ENCODE data around the gene MRFAP1.

MRFAP1 gene

GRCh38 chr4:6658209-6658595 lies 17.7 kb downstream of the MRFAP1 start:
- Histone ChIP-seq H3K4me3 (ENCODE audit: control insufficient read depth in 1 of 7, extremely low read depth in 1 of 7, insufficient read depth in 4 of 7, low read depth in 2 of 7, low read length in 6 of 7) (peak overlapping the region in 3 of 7 experiments; percentile 61 to 69 (median 69)), H3K27me3 (replicated peaks in 2 of 5; ENCODE audit: control insufficient read depth in 4 of 5, insufficient read depth in 5 of 5, low read length in 4 of 5) (peaks cover 16 to 60% (median 22%) of the 10 kb centered on the region in 5 experiments), H3K27ac (ENCODE audit: insufficient read depth in 1 of 2, low read depth in 1 of 2, low read length in 2 of 2, poor library complexity in 1 of 2, severe bottlenecking in 2 of 2) (no peak overlapping the region), H3K36me3 (ENCODE audit: control insufficient read depth in 4 of 4, insufficient read depth in 4 of 4, low read length in 3 of 4) (no peaks in the 10 kb centered on the region), H3K9me3 (ENCODE audit: control extremely low read depth in 1 of 5, control insufficient read depth in 4 of 5, insufficient read depth in 2 of 5, low read depth in 1 of 5, low read length in 4 of 5) (no peaks in the 10 kb centered on the region), H3K4me1 (ENCODE audit: control extremely low read depth in 1 of 4, control insufficient read depth in 4 of 4, insufficient read depth in 4 of 4, low read length in 3 of 4) (peaks cover 3 to 12% (median 8%) of the 10 kb centered on the region in 4 experiments)
- CTCF ChIA-PET: interaction anchor here (1.7 to 1.8 kb wide), 2 partner anchors 13 to 22 kb away, joined by 5 to 6 read pairs; no protein-coding TSS in a partner anchor
- 97% methylated on average over 7 of the region's 7 CpGs for WGBS (ENCODE audit: insufficient coverage)
- POLR2A ChIA-PET: interaction anchor here (1.2 kb wide), 1 partner anchor 15 kb away, joined by 4 read pairs; no protein-coding TSS in a partner anchor
- peak in 2 of 3 donors; percentile 32 to 36 for DNase-seq

DNA sequence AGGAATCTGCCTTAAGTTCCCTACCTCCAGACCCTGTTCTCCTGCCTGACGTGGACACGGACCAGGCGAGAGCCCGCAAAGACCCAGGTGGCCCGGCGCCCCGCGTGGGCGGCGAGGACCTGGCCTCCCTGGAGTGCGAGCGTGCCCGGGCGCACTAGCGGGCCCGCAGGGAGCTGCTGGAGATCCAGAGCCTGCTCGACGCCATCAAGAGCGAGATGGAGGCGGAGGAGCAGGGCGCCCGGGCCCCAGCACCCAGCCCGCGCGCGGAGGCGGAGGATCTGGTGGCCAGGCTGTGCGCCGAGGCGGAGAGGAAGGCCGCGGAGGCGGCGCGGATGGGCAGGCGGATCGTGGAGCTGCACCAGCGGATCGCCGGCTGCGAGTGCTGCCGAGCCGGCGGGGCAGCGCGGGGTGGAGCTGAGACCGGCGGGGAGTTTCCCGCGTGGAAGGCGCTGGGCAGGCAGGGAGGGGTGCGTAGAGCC lies 18.2 kb downstream of the MRFAP1 start:
- WGBS (ENCODE audit: insufficient coverage): 7% methylated on average over 52 of the region's 52 CpGs
- peak overlapping the region; percentile 21 to 69 (median 57) for H3K4me3 ChIP-seq (ENCODE audit: control insufficient read depth in 1 of 7, extremely low read depth in 1 of 7, insufficient read depth in 4 of 7, low read depth in 2 of 7, low read length in 6 of 7)
- no peaks in the 10 kb centered on the region for H3K36me3 ChIP-seq (ENCODE audit: control insufficient read depth in 4 of 4, insufficient read depth in 4 of 4, low read length in 3 of 4)
- H3K4me1 ChIP-seq (ENCODE audit: control extremely low read depth in 1 of 4, control insufficient read depth in 4 of 4, insufficient read depth in 4 of 4, low read length in 3 of 4): peaks cover 3 to 12% (median 8%) of the 10 kb centered on the region in 4 experiments
- DNase-seq: peak; percentile 22 to 64 (median 43)
- ChIA-PET CTCF (interaction anchor here (0.8 to 1.8 kb wide), 6 partner anchors 11 to 1145 kb away, joined by 3 to 6 read pairs (median 4); partner anchors contain the start of gene MRFAP1L1), POLR2A (interaction anchor here (1.2 kb wide), 1 partner anchor 15 kb away, joined by 4 read pairs; no protein-coding TSS in a partner anchor)
- H3K27me3 ChIP-seq (replicated peaks in 2 of 5; ENCODE audit: control insufficient read depth in 4 of 5, insufficient read depth in 5 of 5, low read length in 4 of 5): peaks cover 16 to 65% (median 26%) of the 10 kb centered on the region in 5 experiments
- H3K27ac ChIP-seq (ENCODE audit: insufficient read depth in 1 of 2, low read depth in 1 of 2, low read length in 2 of 2, poor library complexity in 1 of 2, severe bottlenecking in 2 of 2): no peak overlapping the region
- no peaks in the 10 kb centered on the region for H3K9me3 ChIP-seq (ENCODE audit: control extremely low read depth in 1 of 5, control insufficient read depth in 4 of 5, insufficient read depth in 2 of 5, low read depth in 1 of 5, low read length in 4 of 5)

DNA sequence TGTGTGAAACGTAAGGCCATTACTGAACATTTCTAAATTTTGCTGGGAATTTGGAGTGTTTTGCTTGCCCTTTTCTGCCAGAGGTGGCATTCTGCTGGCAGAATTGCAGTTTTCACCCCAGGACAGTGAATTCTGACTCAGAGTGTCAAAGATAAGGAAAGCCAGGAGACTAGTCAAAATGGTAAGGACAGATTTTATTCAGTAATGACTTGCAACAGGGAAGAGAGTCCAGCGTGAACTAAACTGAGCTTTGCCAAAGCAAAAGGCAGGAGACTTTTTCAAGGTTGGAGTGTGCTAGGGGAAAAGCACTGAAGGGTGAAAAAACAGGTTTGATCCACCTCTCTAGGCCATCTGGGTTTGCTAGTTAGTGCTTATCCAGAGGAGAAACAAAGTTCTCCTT lies 19.4 kb downstream of the MRFAP1 start:
- Histone ChIP-seq H3K4me3 (ENCODE audit: control insufficient read depth in 1 of 7, extremely low read depth in 1 of 7, insufficient read depth in 4 of 7, low read depth in 2 of 7, low read length in 6 of 7) (no peak overlapping the region), H3K9me3 (ENCODE audit: control extremely low read depth in 1 of 5, control insufficient read depth in 4 of 5, insufficient read depth in 2 of 5, low read depth in 1 of 5, low read length in 4 of 5) (no peaks in the 10 kb centered on the region), H3K27ac (ENCODE audit: insufficient read depth in 1 of 2, low read depth in 1 of 2, low read length in 2 of 2, poor library complexity in 1 of 2, severe bottlenecking in 2 of 2) (no peak overlapping the region), H3K27me3 (replicated peaks in 2 of 5; ENCODE audit: control insufficient read depth in 4 of 5, insufficient read depth in 5 of 5, low read length in 4 of 5) (peaks cover 16 to 77% (median 34%) of the 10 kb centered on the region in 5 experiments), H3K4me1 (ENCODE audit: control extremely low read depth in 1 of 4, control insufficient read depth in 4 of 4, insufficient read depth in 4 of 4, low read length in 3 of 4) (peaks cover 3 to 18% (median 10%) of the 10 kb centered on the region in 4 experiments), H3K36me3 (ENCODE audit: control insufficient read depth in 4 of 4, insufficient read depth in 4 of 4, low read length in 3 of 4) (no peaks in the 10 kb centered on the region)
- 88% methylated on average over 2 of the region's 2 CpGs for WGBS (ENCODE audit: insufficient coverage)
- ChIA-PET CTCF (interaction anchor here (1.6 to 1.8 kb wide), 2 partner anchors 12 to 21 kb away, joined by 5 read pairs; no protein-coding TSS in a partner anchor), POLR2A (no interaction called here)
- no peak for DNase-seq

DNA sequence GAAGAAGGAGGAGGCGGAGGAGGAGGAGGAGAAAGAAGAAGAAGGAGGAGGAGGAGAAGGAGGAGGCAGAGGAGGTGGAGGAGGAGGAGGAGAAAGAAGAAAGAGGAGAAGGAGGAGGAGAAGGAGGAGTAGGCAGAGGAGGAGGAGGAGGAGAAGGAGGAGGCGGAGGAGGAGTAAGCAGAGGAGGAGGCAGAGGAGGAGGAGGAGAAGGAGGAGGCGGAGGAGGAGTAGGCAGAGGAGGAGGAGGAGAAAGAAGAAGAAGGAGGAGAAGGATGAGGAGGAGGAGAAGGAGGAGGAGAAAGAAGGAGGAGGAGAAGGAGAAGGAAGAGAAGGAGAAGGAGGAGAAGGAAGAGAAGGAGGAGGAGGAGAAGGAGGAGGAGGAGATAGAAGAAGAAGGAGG lies 19.9 kb downstream of the MRFAP1 start:
- DNase-seq: no peak
- Histone ChIP-seq H3K36me3 (ENCODE audit: control insufficient read depth in 4 of 4, insufficient read depth in 4 of 4, low read length in 3 of 4) (no peaks in the 10 kb centered on the region), H3K27me3 (replicated peaks in 2 of 5; ENCODE audit: control insufficient read depth in 4 of 5, insufficient read depth in 5 of 5, low read length in 4 of 5) (peaks cover 18 to 83% (median 38%) of the 10 kb centered on the region in 5 experiments), H3K27ac (ENCODE audit: insufficient read depth in 1 of 2, low read depth in 1 of 2, low read length in 2 of 2, poor library complexity in 1 of 2, severe bottlenecking in 2 of 2) (no peak overlapping the region), H3K4me3 (ENCODE audit: control insufficient read depth in 1 of 7, extremely low read depth in 1 of 7, insufficient read depth in 4 of 7, low read depth in 2 of 7, low read length in 6 of 7) (no peak overlapping the region), H3K4me1 (ENCODE audit: control extremely low read depth in 1 of 4, control insufficient read depth in 4 of 4, insufficient read depth in 4 of 4, low read length in 3 of 4) (peaks cover 3 to 18% (median 10%) of the 10 kb centered on the region in 4 experiments), H3K9me3 (ENCODE audit: control extremely low read depth in 1 of 5, control insufficient read depth in 4 of 5, insufficient read depth in 2 of 5, low read depth in 1 of 5, low read length in 4 of 5) (no peaks in the 10 kb centered on the region)
- CTCF ChIA-PET: interaction anchor here (4.6 kb wide), 1 partner anchor 12 kb away, joined by 24 read pairs; a partner anchor contains a TSS
- 100% methylated on average over 3 of the region's 3 CpGs for WGBS (ENCODE audit: insufficient coverage)
- POLR2A ChIA-PET: no interaction called here

- Histone ChIP-seq H3K4me1 (ENCODE audit: control extremely low read depth in 1 of 4, control insufficient read depth in 4 of 4, insufficient read depth in 4 of 4, low read length in 3 of 4) (peaks cover 3 to 18% (median 10%) of the 10 kb centered on the region in 4 experiments), H3K36me3 (ENCODE audit: control insufficient read depth in 4 of 4, insufficient read depth in 4 of 4, low read length in 3 of 4) (no peaks in the 10 kb centered on the region), H3K27ac (ENCODE audit: insufficient read depth in 1 of 2, low read depth in 1 of 2, low read length in 2 of 2, poor library complexity in 1 of 2, severe bottlenecking in 2 of 2) (no peak overlapping the region), H3K9me3 (ENCODE audit: control extremely low read depth in 1 of 5, control insufficient read depth in 4 of 5, insufficient read depth in 2 of 5, low read depth in 1 of 5, low read length in 4 of 5) (no peaks in the 10 kb centered on the region), H3K27me3 (replicated peaks in 2 of 5; ENCODE audit: control insufficient read depth in 4 of 5, insufficient read depth in 5 of 5, low read length in 4 of 5) (peaks cover 18 to 86% (median 42%) of the 10 kb centered on the region in 5 experiments), H3K4me3 (ENCODE audit: control insufficient read depth in 1 of 7, extremely low read depth in 1 of 7, insufficient read depth in 4 of 7, low read depth in 2 of 7, low read length in 6 of 7) (no peak overlapping the region)
- no CpG with 5 or more reads among the region's 3 CpGs for WGBS (ENCODE audit: insufficient coverage)
- ChIA-PET POLR2A (no interaction called here), CTCF (interaction anchor here (0.8 to 4.6 kb wide), 5 partner anchors 9 to 408 kb away, joined by 3 to 24 read pairs (median 3); a partner anchor contains a TSS)
- DNase-seq: no peak
Observed at GRCh38 chr4:6662591-6662990, 22.1 kb downstream of the MRFAP1 start.

- peak overlapping the region in 3 of 7 experiments; percentile 11 to 34 (median 24) for H3K4me3 ChIP-seq (ENCODE audit: control insufficient read depth in 1 of 7, extremely low read depth in 1 of 7, insufficient read depth in 4 of 7, low read depth in 2 of 7, low read length in 6 of 7)
- H3K9me3 ChIP-seq (ENCODE audit: control extremely low read depth in 1 of 5, control insufficient read depth in 4 of 5, insufficient read depth in 2 of 5, low read depth in 1 of 5, low read length in 4 of 5): no peaks in the 10 kb centered on the region
- peaks cover 18 to 74% (median 42%) of the 10 kb centered on the region in 5 experiments for H3K27me3 ChIP-seq (replicated peaks in 2 of 5; ENCODE audit: control insufficient read depth in 4 of 5, insufficient read depth in 5 of 5, low read length in 4 of 5)
- ChIA-PET CTCF (interaction anchor here (0.6 to 4.6 kb wide), 10 partner anchors 8 to 406 kb away, joined by 3 to 24 read pairs (median 4); a partner anchor contains a TSS), POLR2A (interaction anchor here (0.7 kb wide), 1 partner anchor 53 kb away, joined by 3 read pairs; no protein-coding TSS in a partner anchor)
- no peak for DNase-seq
- peaks cover 3 to 11% (median 7%) of the 10 kb centered on the region in 4 experiments for H3K4me1 ChIP-seq (ENCODE audit: control extremely low read depth in 1 of 4, control insufficient read depth in 4 of 4, insufficient read depth in 4 of 4, low read length in 3 of 4)
- no peak overlapping the region for H3K27ac ChIP-seq (ENCODE audit: insufficient read depth in 1 of 2, low read depth in 1 of 2, low read length in 2 of 2, poor library complexity in 1 of 2, severe bottlenecking in 2 of 2)
- no peaks in the 10 kb centered on the region for H3K36me3 ChIP-seq (ENCODE audit: control insufficient read depth in 4 of 4, insufficient read depth in 4 of 4, low read length in 3 of 4)
- WGBS (ENCODE audit: insufficient coverage): 27% methylated on average over 46 of the region's 55 CpGs
Observed at GRCh38 chr4:6663596-6664393, 23.3 kb downstream of the MRFAP1 start.
